ENCODE measurements around the gene COG5.
"Not testable (repeated sequence)": the region's sequence is repeated elsewhere in the genome, so short reads cannot be mapped to it uniquely, and the experiment has no call there.

Gene COG5

GRCh38 chr7:107274506-107274905 is 289.2 kb downstream of the COG5 start:
- DNase-seq (ENCODE audit: low spot score) = no peak

- no peak for DNase-seq (ENCODE audit: low spot score)
Observed at GRCh38 chr7:107269790-107270189, 293.9 kb downstream of the COG5 start.

DNA sequence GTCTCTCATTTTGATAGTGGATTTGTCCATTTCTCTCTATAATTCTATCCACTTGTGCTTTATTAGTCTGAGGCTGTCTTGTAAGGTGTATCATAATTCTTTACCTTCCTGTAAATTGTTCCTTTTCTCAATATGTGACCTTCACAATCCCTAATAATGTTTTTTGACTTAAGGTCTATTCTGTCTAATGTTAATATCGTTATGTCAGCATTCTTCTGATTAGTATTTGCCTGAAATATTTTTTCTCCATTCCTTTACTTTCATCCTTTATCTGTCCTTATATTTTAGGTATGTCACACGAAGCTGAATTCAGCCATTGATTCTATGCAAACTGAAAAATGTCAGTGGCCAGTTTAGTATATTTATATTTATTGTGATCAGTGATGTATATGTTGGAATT is 295.1 kb downstream of the COG5 start:
- DNase-seq (ENCODE audit: low spot score) = no peak

DNA sequence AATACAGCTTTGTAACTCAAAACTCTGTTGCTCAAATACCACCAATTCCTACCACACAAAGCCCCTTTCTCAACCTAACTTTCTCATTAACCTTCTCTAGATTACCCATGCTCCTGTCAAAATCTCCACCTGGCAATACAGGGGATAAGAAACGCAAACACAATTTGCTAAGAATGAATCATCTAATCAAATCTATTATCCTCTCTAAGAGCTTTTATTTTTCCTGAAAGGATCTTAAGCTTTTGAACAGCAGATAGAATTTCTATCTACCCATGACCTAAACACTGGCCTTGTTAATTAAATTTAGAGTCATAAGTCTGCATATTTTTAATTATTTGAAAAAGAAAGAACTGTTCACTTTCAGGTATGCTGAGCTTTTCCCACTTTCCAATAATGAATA is 296.6 kb downstream of the COG5 start:
- no peak for DNase-seq (ENCODE audit: low spot score)

DNA sequence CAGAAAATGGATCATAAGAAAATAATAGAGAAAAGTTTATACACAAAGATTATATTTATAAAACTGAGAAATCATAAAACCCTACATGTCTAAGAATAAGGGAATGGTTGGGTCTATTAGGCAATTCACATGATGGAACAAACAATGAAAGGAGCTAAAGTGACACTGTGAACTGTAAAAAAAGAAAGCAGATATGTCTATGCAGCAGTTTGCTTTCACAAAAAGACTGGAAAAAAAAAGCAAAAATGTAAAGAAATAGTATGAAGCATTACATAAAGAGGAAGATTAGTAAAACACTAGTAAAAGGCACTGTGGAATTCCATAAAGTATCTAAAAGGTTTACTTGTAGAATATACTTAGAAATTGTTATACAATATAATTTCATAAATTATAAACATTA is 299.0 kb downstream of the COG5 start:
- DNase-seq (ENCODE audit: low spot score) = no peak

DNA sequence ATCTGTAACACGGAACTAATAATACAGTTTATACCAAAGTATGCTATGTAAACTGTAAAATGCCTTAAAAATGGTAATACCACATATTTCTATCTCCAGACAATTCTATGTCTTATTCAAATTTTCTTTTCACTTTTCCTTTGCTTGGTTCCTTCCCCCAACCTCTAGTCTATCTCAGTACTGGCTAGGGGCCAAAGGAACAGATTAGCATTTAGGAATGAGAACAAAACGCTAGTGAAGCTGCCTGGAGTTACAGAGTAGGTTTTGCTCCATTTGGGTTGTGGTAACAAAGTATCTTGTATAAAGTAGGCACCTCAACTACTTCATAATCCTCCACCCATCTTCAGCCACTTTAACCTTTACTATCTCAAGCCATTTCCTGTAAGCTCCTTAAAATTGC is 300.9 kb downstream of the COG5 start:
- DNase-seq (ENCODE audit: low spot score) = no peak

GRCh38 chr7:107258737-107259136 is 305.0 kb downstream of the COG5 start:
- DNase-seq (ENCODE audit: low spot score) = no peak

- DNase-seq (ENCODE audit: low spot score) = no peak
Observed at GRCh38 chr7:107255602-107256001, 308.1 kb downstream of the COG5 start.

GRCh38 chr7:107254398-107254985 is 309.2 kb downstream of the COG5 start:
- no peak for DNase-seq (ENCODE audit: low spot score)

DNA sequence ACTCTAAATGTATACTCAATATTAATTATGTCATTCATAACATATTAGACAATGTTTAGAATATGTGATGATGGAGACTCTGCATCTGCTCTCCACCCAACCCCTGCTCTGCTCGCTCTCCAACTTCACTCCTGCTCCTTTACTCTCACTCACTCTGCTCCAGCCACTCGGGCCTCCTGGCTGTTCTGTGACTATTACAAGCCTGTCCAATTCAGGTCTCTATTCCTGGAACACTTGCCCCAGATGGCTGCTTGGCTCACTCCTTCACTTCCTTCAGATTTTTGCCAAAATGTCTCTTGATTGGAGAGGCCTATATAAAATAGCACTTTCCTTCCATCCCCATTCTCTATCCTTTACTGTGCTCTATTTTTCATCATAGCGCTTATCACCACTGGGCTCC is 310.1 kb downstream of the COG5 start:
- DNase-seq (ENCODE audit: low spot score) = no peak

GRCh38 chr7:107251963-107252362 is 311.8 kb downstream of the COG5 start:
- no peak for DNase-seq (ENCODE audit: low spot score)

DNA sequence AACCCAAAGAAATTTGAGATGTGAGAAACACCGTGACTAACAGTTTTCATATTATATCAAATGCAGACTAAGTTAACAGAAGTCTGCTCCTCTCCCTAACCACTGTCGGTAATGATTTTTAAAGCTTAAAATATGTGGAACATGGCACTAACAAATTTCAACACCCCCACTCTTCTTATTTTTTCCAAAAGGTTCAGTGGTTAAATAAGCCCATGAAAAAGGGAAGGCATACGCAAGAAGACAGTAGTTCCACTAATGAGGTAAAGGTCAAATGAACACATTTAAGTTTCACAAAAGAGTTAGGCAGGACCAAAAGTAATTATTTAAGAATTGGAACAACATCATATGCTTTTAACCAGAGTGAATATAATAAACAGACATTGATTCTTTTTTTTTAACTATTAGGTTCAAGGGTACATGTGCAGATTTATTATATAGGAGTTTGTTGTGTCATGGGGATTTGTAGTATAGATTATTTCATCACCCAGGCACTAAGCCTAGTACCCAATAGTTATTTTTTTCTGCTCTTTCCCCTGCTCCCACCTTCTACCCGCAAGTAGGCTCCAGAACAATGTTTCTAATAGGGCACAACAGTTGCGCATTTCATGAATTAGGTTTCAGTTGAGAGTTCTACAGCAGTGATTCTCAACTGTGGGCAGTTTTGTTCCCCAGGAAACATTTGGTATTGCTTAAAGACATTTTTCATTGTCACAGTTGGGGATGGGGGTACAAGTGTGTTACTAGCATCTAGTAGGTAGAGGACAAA is 315.0 kb downstream of the COG5 start:
- DNase-seq (ENCODE audit: low spot score) = no peak

GRCh38 chr7:107246836-107247235 is 316.9 kb downstream of the COG5 start:
- DNase-seq (ENCODE audit: low spot score) = not testable (repeated sequence)

DNA sequence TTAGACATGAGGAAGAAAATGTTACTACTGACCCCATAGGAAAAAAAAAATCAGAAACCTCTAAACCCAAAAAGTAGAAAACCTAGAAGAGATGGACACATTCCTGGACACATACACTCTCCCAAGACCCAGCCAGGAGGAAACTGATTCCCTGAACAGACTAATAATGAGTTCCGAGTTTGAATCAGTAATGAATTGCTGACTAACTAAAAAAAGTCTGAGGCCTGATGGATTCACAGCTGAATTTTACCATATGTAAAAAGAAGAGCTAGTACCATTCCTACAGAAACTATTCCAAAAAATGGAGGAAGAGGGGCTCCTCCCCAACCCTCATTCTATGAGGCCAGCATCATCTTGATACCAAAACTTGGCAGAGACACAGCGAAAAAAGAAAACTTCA is 319.1 kb downstream of the COG5 start:
- no peak for DNase-seq (ENCODE audit: low spot score)

- no peak for DNase-seq (ENCODE audit: low spot score)
Observed at GRCh38 chr7:107242267-107242666, 321.5 kb downstream of the COG5 start.

DNA sequence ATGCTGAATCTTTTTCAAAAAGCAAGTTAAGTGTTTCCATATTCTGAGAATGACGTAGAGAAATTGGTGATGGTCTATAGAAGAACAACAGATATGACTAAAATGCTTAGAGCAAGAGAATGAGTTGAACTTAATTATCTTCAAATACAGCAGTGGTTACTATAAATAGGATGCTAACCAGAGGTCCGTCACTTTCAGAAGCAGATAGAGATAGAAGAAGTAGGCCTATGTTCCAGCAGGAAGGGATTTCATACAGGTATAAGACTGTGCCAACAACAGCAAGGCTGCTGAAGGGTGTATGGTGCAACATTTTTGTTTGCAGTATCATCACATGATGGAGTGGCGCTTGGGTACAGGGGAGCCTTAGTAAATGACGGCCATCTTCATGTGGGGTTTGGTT is 326.3 kb downstream of the COG5 start:
- DNase-seq (ENCODE audit: low spot score) = no peak

DNA sequence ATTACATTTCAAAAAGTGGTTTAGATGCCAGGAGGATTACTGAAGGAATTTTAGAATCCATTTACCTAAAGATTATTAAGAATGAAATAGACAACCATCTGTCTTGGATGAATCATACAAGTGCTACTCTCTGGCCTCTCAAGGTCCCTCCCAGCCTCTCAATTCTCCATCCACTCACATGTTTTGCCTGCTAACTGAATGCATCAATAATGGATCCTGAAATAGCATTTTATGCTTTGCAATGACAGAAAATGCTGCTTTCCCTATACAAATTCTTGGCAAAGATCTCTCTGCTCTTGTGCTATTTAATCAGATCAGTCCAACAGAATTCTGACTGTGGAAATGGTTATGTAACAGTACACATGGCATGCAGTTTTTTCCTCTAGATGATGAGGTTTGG is 326.9 kb downstream of the COG5 start:
- DNase-seq (ENCODE audit: low spot score) = no peak

DNA sequence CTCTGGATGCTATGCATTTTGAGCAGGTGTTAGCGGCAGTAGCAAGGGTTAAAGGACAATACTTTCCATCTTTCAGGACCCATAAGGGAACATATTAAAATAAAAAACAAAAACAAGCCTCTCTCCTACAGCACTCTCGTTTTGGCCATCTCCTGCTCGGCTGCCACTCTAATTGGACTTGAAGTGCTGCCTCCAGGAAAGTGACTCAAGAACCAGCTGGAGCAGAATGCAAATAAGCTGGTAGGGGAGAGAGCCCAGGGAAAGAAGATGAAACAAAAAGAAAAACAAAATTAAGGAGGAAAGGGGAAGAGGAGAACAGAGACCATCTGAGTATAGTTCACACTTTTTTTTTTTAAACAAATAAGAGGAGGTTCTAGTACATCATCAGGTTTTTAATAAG is 329.3 kb downstream of the COG5 start:
- no peak for DNase-seq (ENCODE audit: low spot score)

DNA sequence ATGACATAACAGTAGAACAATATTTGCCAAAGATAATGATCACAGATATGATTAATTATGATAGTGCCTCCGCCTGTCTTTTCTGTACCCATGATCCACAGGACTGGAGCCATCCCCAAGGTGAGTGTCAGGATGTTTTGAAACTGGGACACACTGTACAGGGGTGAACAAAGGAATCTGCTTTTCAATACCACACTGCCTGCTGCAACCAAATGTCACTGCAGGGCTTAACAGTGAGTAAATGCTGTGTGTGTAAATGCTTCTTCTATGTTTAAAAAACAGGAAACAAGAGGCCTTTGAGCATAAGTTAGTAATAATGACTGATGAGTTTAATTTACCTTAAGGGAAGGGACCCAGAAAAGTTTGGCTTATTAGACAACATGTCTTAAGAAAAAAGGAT is 329.7 kb downstream of the COG5 start:
- no peak for DNase-seq (ENCODE audit: low spot score)

GRCh38 chr7:107233174-107233573 is 330.5 kb downstream of the COG5 start:
- DNase-seq (ENCODE audit: low spot score) = no peak

- DNase-seq (ENCODE audit: low spot score) = no peak
Observed at GRCh38 chr7:107232568-107233090, 331.1 kb downstream of the COG5 start.

GRCh38 chr7:107230334-107230733 is 333.4 kb downstream of the COG5 start:
- no peak for DNase-seq (ENCODE audit: low spot score)

DNA sequence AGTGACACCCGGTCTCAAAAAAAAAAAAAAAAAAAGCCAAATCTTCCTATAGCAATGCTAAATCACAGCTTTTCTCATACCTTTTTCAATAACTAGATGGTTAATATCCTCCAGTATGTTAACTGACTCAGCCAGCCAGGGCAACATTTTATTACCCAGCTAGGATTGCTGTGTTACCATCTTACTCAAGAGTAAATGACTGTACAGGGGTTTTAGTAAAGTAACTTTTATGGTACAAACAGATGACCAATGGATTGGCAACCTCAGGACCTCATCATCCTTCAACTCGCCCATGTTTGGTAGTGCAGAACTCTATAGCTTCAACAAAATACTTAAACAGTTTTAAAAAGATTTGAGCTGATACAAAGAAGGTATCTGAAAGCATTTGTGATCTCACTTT is 335.4 kb downstream of the COG5 start:
- no peak for DNase-seq (ENCODE audit: low spot score)

Data from D341Med (cell line).